Endothelial cell of umbilical vein (primary cell): ENCODE measurements around the gene SLC35G6. TPM values are rescaled to one million over a fixed set of nuclear protein-coding genes. Genes with fewer than 3 reads are reported as not detected.

Source experiments
- BruUV-seq: library from RNA; stranded (reverse); fragments of 400-500 nt; replicated peaks from 2 replicates; lab custom pipeline; 2021; lab: Mats Ljungman, UMichigan
- CTCF ChIA-PET: fragments of 300-600, 350-600 bp; sonication (Branson Sonifier 250); formaldehyde crosslinking; loops from one replicate; lab custom pipeline; 2021; ENCODE audit warnings: antibody characterized with exemption, inconsistent platforms; lab: Charles Lee
- POLR2A ChIA-PET: fragments of 300-600, 350-600 bp; sonication (Branson Sonifier 250); formaldehyde crosslinking; loops from one replicate; lab custom pipeline; 2021; ENCODE audit warnings: antibody characterized with exemption, inconsistent platforms; lab: Charles Lee
- DNase-seq: peaks from one replicate; pipeline ENCODE4 v3.0.0-alpha.2; 2011; ENCODE audit warnings: low read depth, low spot score
- FAIRE-seq: peaks from 2 replicates; lab custom pipeline; 2011; peaks lifted over from hg19 to GRCh38; lab: Jason Lieb, UNC
- H2AFZ ChIP-seq: 2 replicates; pipeline ENCODE4 v1.6.0; 2012; ENCODE audit warnings: low read depth, low read length, control low read depth, inconsistent platforms
- H3K27ac ChIP-seq: 2 replicates; pipeline ENCODE4 v1.5.1; 2011; ENCODE audit warnings: low read depth, mild to moderate bottlenecking, control low read depth, low read length, moderate library complexity; ENCODE audit not compliant: insufficient read depth
- H3K27me3 ChIP-seq, 2 experiments: 2 replicates each; pipeline versions ENCODE4 v1.6.0 to v1.6.1; 2011; ENCODE audit warnings: low read length in 2 of 2, mixed read lengths in 1 of 2; ENCODE audit not compliant: control insufficient read depth in 2 of 2, insufficient read depth in 2 of 2
- H3K36me3 ChIP-seq, 2 experiments: 2 replicates in 1 of 2; 3 replicates in 1 of 2; pipeline ENCODE4 v1.5.1; 2011; ENCODE audit warnings: low read length in 2 of 2, mild to moderate bottlenecking in 1 of 2, moderate library complexity in 1 of 2; ENCODE audit not compliant: control insufficient read depth in 2 of 2, insufficient read depth in 2 of 2; ENCODE audit errors: extremely low read depth in 1 of 2
- H3K4me1 ChIP-seq: 3 replicates; pipeline ENCODE4 v1.5.1; 2011; ENCODE audit warnings: mild to moderate bottlenecking, low read length; ENCODE audit not compliant: control insufficient read depth, insufficient read depth; ENCODE audit errors: extremely low read depth
- H3K4me2 ChIP-seq: 2 replicates; pipeline ENCODE4 v1.6.1; 2011; ENCODE audit warnings: low read length, control low read depth, mixed read lengths; ENCODE audit not compliant: insufficient read depth
- H3K4me3 ChIP-seq, 3 experiments: fragments of 200-600 bp in 1 of 3; sonication (generic), shearing (Covaris generic) in 1 of 3; replicated peaks in 1 of 3; 2 replicates each; pipeline ENCODE4 v1.5.1; 2011 to 2016; ENCODE audit warnings: control low read depth in 3 of 3, low read length in 3 of 3, mild to moderate bottlenecking in 2 of 3, inconsistent platforms in 1 of 3, low read depth in 1 of 3, moderate library complexity in 1 of 3; ENCODE audit not compliant: insufficient read depth in 1 of 3
- H3K79me2 ChIP-seq: 2 replicates; pipeline ENCODE4 v1.6.0; 2012; ENCODE audit warnings: low read length, inconsistent platforms; ENCODE audit not compliant: control insufficient read depth, insufficient read depth
- H3K9ac ChIP-seq: replicated peaks from 2 replicates; pipeline ENCODE3; 2011; ENCODE audit warnings: low read length, control low read depth; ENCODE audit not compliant: insufficient read depth; ENCODE audit errors: extremely low read depth
- H3K9me1 ChIP-seq: replicated peaks from 3 replicates; pipeline ENCODE4 v1.6.0; 2011; ENCODE audit warnings: mild to moderate bottlenecking, low read length; ENCODE audit not compliant: control insufficient read depth, insufficient read depth; ENCODE audit errors: extremely low read depth
- H3K9me3 ChIP-seq: replicated peaks from 2 replicates; pipeline ENCODE4 v1.5.1; 2012; ENCODE audit warnings: low read length, inconsistent platforms; ENCODE audit not compliant: control insufficient read depth, insufficient read depth
- H4K20me1 ChIP-seq: replicated peaks from 2 replicates; pipeline ENCODE3; 2011; ENCODE audit warnings: mild to moderate bottlenecking, low read length; ENCODE audit not compliant: control insufficient read depth, insufficient read depth; ENCODE audit errors: extremely low read depth
- EZH2 ChIP-seq: IDR thresholded peaks from 2 replicates; pipeline ENCODE4 v1.6.1; 2012; ENCODE audit warnings: borderline replicate concordance, low read depth, mild to moderate bottlenecking, moderate library complexity, low read length, inconsistent platforms; ENCODE audit not compliant: severe bottlenecking
- FOS ChIP-seq: IDR thresholded peaks from 2 replicates; pipeline ENCODE4 v1.6.1; 2011; ENCODE audit warnings: mild to moderate bottlenecking, low read length, moderate library complexity, borderline replicate concordance; ENCODE audit not compliant: insufficient read depth
- GATA2 ChIP-seq: IDR thresholded peaks from 2 replicates; pipeline ENCODE4 v1.7.0; 2011; ENCODE audit warnings: low read depth, mild to moderate bottlenecking, moderate library complexity, mixed read lengths, low read length; ENCODE audit not compliant: insufficient read length, insufficient read depth
- JUN ChIP-seq: IDR thresholded peaks from 2 replicates; pipeline ENCODE4 v1.6.1; 2011; ENCODE audit warnings: borderline replicate concordance, low read depth; ENCODE audit not compliant: insufficient read length, insufficient read depth
- MYC ChIP-seq: IDR thresholded peaks from one replicate; pipeline ENCODE4 v1.6.1; 2011; ENCODE audit warnings: mild to moderate bottlenecking, low read depth, low read length
- POLR2A ChIP-seq: IDR thresholded peaks from 2 replicates; pipeline ENCODE4 v1.6.1; 2012; ENCODE audit warnings: low read depth, mild to moderate bottlenecking, control low read depth, low read length
- POLR2AphosphoS5 ChIP-seq: IDR thresholded peaks from 2 replicates; pipeline ENCODE4 v1.6.1; 2012; ENCODE audit warnings: low read depth, mild to moderate bottlenecking, control low read depth, low read length, moderate library complexity; ENCODE audit not compliant: insufficient read depth
- dilution Hi-C: fragments of 300-500 bp; cut with MboI; formaldehyde crosslinking; loops from one replicate; pipeline ENCODE4 v1.15.0; 2019; ENCODE audit warnings: low sequenced_read_pairs; ENCODE audit not compliant: extremely low pct_ligation_motif_present
- intact Hi-C: fragments of 100-400 bp; cut with micrococcal nuclease; formaldehyde crosslinking; loops from one replicate; pipeline ENCODE4 v1.10.0; 2022
- polyA plus RNA-seq, 4 experiments: library from polyadenylated mRNA; depleted of rRNA in 3 of 4; stranded (reverse) in 3 of 4; unstranded in 1 of 4; fragments of >200 nt; gene quantifications; 2 replicates each; pipeline versions ENCODE4 v1.2.1 to v1.2.3, GENCODE V29; 2011 to 2012; ENCODE audit warnings: missing spikeins in 1 of 4
- total RNA-seq: library from RNA; stranded (reverse); gene quantifications from 2 replicates; pipeline ENCODE4 v1.2.3, GENCODE V29; 2021
- TF ChIP-seq, protein P1 (sequence below), 2 donors: IDR thresholded peaks; 1 replicate in 1 of 2; 2 replicates in 1 of 2; pipeline ENCODE4 v1.5.1; 2011; ENCODE audit warnings: low read length in 2 of 2, mild to moderate bottlenecking in 2 of 2, moderate library complexity in 2 of 2, control low read depth in 1 of 2, inconsistent platforms in 1 of 2, low read depth in 1 of 2; ENCODE audit not compliant: insufficient read depth in 1 of 2; ENCODE audit errors: extremely low read depth in 1 of 2
- TF ChIP-seq, protein P2 (sequence below): IDR thresholded peaks from 2 replicates; pipeline ENCODE4 v1.6.1; 2011; ENCODE audit not compliant: insufficient read depth, insufficient read length

The SLC35G6 gene
- total and polyA plus RNA-seq, 2 donors (not counting 3 experiments of a cell fraction or from before 2014, with no cell fraction given), result not detected

DNA sequence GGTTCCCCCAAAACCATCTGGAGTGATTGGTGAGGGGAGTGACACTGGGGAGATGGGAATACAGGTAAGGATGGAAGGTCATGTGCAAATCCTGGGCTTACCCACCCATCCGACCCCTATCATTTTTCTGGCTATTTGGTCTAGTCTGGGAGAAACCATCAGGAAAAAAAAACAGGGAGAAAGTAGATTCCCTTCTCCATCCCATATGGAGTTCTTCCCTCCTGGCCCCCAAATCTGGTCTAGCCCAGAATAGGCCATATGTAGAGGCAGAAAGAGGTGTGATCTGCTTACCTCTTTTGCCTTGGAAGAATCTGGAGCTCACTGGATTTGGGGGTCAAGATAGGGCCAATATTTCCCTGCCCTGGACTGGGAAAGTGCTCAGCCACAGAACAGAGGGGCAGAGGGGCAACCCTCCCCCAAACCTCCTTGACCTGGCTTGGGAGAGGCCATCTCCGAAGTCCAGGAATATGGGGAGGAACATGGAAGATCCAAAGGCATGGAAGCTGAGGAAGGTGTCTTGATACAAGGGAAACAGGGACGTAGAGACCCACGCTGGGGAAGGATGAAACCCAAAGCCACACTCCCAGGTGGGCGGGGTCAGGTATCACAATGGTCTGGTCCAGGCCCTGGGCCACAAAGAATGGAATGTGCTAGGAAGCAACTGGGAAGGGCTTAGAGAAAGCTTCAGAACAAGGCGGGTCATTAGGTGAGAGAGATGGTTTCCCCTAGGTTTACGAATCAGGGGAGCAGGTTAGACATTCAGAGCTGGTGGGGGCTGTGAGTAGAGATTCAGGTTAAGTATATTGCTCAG, 20.2 kb upstream of the SLC35G6 start:
- TSS peak; percentile 22 for BruUV-seq
- Histone ChIP-seq H3K4me2 (no peak overlapping the region), H3K4me3 (no peak overlapping the region), H3K9me3 (no peaks in the 10 kb centered on the region), H3K9ac (no peak overlapping the region), H3K36me3 (peaks cover 0 to 13% of the 10 kb centered on the region in 2 experiments), H3K27me3 (no peaks in the 10 kb centered on the region), H3K27ac (no peak overlapping the region), H3K79me2 (no peaks in the 10 kb centered on the region), H4K20me1 (no peaks in the 10 kb centered on the region), H3K9me1 (no peaks in the 10 kb centered on the region), H2AFZ (no peak overlapping the region), H3K4me1 (no peaks in the 10 kb centered on the region)
- ChIA-PET POLR2A (no interaction called here), CTCF (interaction anchor here (0.8 kb wide), 1 partner anchor 57 kb away, joined by 3 read pairs; the partner anchor contains the start of gene TMEM256)
- intact Hi-C loops (no loop called here), dilution Hi-C loops (no loop called here)
- no peak for DNase-seq
- TF ChIP-seq FOS (no peak), EZH2 (no peak), JUN (no peak), MYC (no peak), POLR2A (no peak), POLR2AphosphoS5 (no peak), GATA2 (no peak)
- TF ChIP-seq, protein P1, sequence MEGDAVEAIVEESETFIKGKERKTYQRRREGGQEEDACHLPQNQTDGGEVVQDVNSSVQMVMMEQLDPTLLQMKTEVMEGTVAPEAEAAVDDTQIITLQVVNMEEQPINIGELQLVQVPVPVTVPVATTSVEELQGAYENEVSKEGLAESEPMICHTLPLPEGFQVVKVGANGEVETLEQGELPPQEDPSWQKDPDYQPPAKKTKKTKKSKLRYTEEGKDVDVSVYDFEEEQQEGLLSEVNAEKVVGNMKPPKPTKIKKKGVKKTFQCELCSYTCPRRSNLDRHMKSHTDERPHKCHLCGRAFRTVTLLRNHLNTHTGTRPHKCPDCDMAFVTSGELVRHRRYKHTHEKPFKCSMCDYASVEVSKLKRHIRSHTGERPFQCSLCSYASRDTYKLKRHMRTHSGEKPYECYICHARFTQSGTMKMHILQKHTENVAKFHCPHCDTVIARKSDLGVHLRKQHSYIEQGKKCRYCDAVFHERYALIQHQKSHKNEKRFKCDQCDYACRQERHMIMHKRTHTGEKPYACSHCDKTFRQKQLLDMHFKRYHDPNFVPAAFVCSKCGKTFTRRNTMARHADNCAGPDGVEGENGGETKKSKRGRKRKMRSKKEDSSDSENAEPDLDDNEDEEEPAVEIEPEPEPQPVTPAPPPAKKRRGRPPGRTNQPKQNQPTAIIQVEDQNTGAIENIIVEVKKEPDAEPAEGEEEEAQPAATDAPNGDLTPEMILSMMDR (IDR thresholded peaks at IDR 0.05; ENCODE audit: extremely low read depth in 1 of 2, insufficient read depth in 1 of 2, low read depth in 1 of 2, low read length in 2 of 2), result no peak
- TF ChIP-seq, protein P2, sequence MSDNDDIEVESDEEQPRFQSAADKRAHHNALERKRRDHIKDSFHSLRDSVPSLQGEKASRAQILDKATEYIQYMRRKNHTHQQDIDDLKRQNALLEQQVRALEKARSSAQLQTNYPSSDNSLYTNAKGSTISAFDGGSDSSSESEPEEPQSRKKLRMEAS, result no peak
- no peak for FAIRE-seq
